Sigmoid colon (tissue), 7 donors: Measurements from ENCODE around the gene AP1AR. TPM values are rescaled to one million over a fixed set of nuclear protein-coding genes. Genes with fewer than 3 reads are reported as not detected.
"Not testable (repeated sequence)": the region's sequence is repeated elsewhere in the genome, so short reads cannot be mapped to it uniquely, and the experiment has no call there.

ENCODE experiments used
- DNase-seq: peaks from one replicate; pipeline ENCODE4 v3.0.0-alpha.2; 2019
- H3K27ac ChIP-seq, 4 donors: fragments of 200-600 bp; sonication (generic); one replicate each; pipeline ENCODE4 v1.5.1; 2016 to 2019; ENCODE audit warnings: mild to moderate bottlenecking in 1 of 4
- H3K27me3 ChIP-seq, 3 donors: fragments of 200-600 bp; sonication (generic); one replicate each; pipeline ENCODE4 v1.5.1; 2019; ENCODE audit warnings: mild to moderate bottlenecking in 1 of 3
- H3K36me3 ChIP-seq, 4 donors: fragments of 200-600 bp; sonication (generic); one replicate each; pipeline ENCODE4 v1.5.1; 2016 to 2019
- H3K4me1 ChIP-seq, 4 donors: fragments of 200-600 bp; sonication (generic); one replicate each; pipeline ENCODE4 v1.5.1; 2017 to 2019
- H3K4me3 ChIP-seq, 4 donors: fragments of 200-600 bp; sonication (generic); one replicate each; pipeline ENCODE4 v1.5.1; 2017 to 2019; ENCODE audit warnings: mild to moderate bottlenecking in 2 of 4, moderate library complexity in 1 of 4
- H3K9me3 ChIP-seq, 4 donors: fragments of 200-600 bp in 3 of 4; sonication (generic) in 3 of 4; one replicate each; pipeline versions ENCODE4 v1.5.1 to v1.6.1; 2013 to 2019
- EP300 ChIP-seq, 4 donors: sonication (generic); formaldehyde crosslinking; IDR thresholded peaks; one replicate each; pipeline ENCODE4 v1.6.1; 2017; ENCODE audit warnings: antibody characterized with exemption in 4 of 4
- POLR2A ChIP-seq, 2 donors: fragments of 450-650 bp; IDR thresholded peaks; one replicate each; pipeline ENCODE4 v1.6.1; 2016; ENCODE audit warnings: antibody characterized with exemption in 2 of 2, mild to moderate bottlenecking in 2 of 2, moderate library complexity in 2 of 2
- POLR2AphosphoS5 ChIP-seq, 4 donors: sonication (generic); formaldehyde crosslinking; IDR thresholded peaks; one replicate each; pipeline ENCODE4 v1.6.1; 2017; ENCODE audit warnings: antibody characterized with exemption in 4 of 4
- WGBS, 2 donors: extraction: QIAGEN DNeasy Blood & Tissue Kit; methylation state at CpG; one replicate each; pipeline ENCODE4 v1.1.7; 2013; 5-methylcytosine and 5-hydroxymethylcytosine counted together
- intact Hi-C: fragments of 100-400 bp; cut with DNase I; formaldehyde crosslinking; loops from one replicate; pipeline ENCODE4 v1.15.1; 2023
- polyA plus RNA-seq, 3 donors: library from polyadenylated mRNA; stranded (reverse); fragments of 200-250 nt; gene quantifications; one replicate each; pipeline ENCODE4 v1.2.3, GENCODE V29; 2013
- total RNA-seq, 4 donors: library from RNA; depleted of rRNA; stranded (reverse); fragments of >200 nt; gene quantifications; one replicate each; pipeline ENCODE4 v1.1.0, GENCODE V29; 2016
- TF ChIP-seq, protein P1 (sequence below), 4 experiments: fragments of 450-650 bp in 3 of 4; fragments of 200-600 bp in 1 of 4; IDR thresholded peaks; one replicate each; pipeline ENCODE4 v1.5.1; 2016 to 2019; ENCODE audit warnings: antibody characterized with exemption in 4 of 4, mild to moderate bottlenecking in 3 of 4, moderate library complexity in 2 of 4
- donor health status: healthy with polysubstance abuse.
- donor health status: Bipolar disorder and iron deficiency.
- donor health status: healthy.

AP1AR gene
- total and polyA plus RNA-seq, 7 donors: 6.9 to 36.3 (median 19.5) TPM

DNA sequence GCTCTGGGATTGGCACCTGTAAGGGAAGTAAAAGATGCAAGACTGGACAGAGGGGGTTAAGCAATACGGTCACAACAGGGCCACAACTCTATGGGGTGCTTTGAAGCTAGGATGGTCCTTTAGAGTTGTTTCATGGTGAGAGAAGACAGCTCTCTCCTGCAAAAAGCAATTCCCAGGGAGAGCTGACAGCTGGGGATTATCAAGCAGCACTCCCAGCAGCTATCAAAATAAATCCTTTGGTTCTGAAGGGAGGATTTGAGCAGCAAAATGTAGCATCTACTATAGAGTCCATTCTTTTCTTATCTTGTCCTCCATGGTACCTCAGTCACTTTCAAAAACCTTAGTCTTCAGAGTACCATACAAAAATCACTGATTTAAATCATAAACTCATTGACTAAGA is 35.1 kb upstream of the AP1AR start:
- no peak overlapping the region for H3K27ac ChIP-seq
- TF ChIP-seq POLR2A (IDR thresholded peaks at IDR 0.05) (no peak), EP300 (IDR thresholded peaks at IDR 0.05) (no peak), POLR2AphosphoS5 (IDR thresholded peaks at IDR 0.05) (no peak)
- TF ChIP-seq, protein P1, sequence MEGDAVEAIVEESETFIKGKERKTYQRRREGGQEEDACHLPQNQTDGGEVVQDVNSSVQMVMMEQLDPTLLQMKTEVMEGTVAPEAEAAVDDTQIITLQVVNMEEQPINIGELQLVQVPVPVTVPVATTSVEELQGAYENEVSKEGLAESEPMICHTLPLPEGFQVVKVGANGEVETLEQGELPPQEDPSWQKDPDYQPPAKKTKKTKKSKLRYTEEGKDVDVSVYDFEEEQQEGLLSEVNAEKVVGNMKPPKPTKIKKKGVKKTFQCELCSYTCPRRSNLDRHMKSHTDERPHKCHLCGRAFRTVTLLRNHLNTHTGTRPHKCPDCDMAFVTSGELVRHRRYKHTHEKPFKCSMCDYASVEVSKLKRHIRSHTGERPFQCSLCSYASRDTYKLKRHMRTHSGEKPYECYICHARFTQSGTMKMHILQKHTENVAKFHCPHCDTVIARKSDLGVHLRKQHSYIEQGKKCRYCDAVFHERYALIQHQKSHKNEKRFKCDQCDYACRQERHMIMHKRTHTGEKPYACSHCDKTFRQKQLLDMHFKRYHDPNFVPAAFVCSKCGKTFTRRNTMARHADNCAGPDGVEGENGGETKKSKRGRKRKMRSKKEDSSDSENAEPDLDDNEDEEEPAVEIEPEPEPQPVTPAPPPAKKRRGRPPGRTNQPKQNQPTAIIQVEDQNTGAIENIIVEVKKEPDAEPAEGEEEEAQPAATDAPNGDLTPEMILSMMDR (IDR thresholded peaks at IDR 0.05): no peak
- no peak overlapping the region for H3K4me3 ChIP-seq
- H3K36me3 ChIP-seq: no peaks in the 10 kb centered on the region
- H3K9me3 ChIP-seq: no peaks in the 10 kb centered on the region
- no peak for DNase-seq
- WGBS, 2 donors: 66 to 74% methylated on average over 1 of the region's 1 CpG
- no peaks in the 10 kb centered on the region for H3K4me1 ChIP-seq
- no peaks in the 10 kb centered on the region for H3K27me3 ChIP-seq
- intact Hi-C loops: no loop called here

DNA sequence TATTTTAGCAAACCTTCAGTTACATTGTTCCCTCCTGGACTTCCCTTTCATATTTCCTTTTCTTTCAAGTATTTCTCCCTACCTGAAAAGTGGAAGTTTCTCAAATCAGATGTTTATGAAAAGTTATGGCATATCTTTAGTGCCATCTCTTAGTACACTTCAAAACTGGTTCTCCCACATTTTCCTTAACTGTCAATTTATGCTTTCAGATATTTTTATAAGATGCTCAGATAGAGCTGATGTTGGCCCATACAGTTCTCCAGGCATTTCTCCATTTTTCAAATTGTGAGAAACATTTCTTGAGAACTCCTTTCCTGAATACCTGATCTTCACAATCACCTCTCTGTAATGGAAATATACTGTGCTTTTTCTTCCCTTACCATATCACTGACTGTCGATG is 32.5 kb upstream of the AP1AR start:
- TF ChIP-seq EP300 (IDR thresholded peaks at IDR 0.05): no peak
- TF ChIP-seq POLR2A (IDR thresholded peaks at IDR 0.05): no peak
- TF ChIP-seq POLR2AphosphoS5 (IDR thresholded peaks at IDR 0.05): no peak
- TF ChIP-seq, protein P1 (IDR thresholded peaks at IDR 0.05): no peak

DNA sequence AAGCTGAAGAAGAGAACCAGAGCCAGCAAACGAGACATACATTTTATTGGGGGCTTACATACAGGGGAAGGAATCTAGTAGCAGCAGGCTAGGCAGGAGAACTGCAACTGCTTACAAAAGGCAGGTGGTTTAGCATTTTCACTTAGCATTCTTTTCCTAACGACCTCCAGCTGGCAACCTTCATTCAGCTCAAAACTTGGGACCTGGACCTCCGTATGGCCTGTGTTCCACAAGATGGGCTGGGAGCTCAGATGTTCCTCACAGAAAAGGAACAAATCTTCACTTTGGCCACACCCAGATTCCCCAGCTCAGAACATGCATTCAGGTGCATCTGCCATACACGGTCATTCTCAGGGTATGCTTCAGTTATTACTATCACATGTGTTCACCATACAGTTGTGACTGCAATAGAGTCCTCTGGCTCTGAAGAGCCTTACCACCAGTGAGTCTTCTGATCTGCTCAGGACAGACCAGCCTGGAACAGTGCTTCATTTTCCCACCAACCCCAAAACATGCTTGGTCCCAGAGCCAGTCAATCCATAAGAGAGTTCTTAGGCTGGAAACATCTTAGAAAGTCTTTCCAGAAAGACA is 29.6 kb upstream of the AP1AR start:
- WGBS, 2 donors: 71 to 83% methylated on average over 4 of the region's 4 CpGs
- Histone ChIP-seq H3K36me3 (no peaks in the 10 kb centered on the region), H3K4me1 (no peaks in the 10 kb centered on the region), H3K4me3 (no peak overlapping the region), H3K9me3 (no peaks in the 10 kb centered on the region), H3K27me3 (no peaks in the 10 kb centered on the region), H3K27ac (no peak overlapping the region)
- DNase-seq: no peak
- intact Hi-C loops: no loop called here
- no peak for TF ChIP-seq POLR2AphosphoS5 (IDR thresholded peaks at IDR 0.05)
- TF ChIP-seq, protein P1 (IDR thresholded peaks at IDR 0.05): no peak
- no peak for TF ChIP-seq POLR2A (IDR thresholded peaks at IDR 0.05)
- no peak for TF ChIP-seq EP300 (IDR thresholded peaks at IDR 0.05)

More for the DNA sequence above, 32.5 kb upstream of the AP1AR start:
- WGBS, 2 donors: 48 to 72% methylated on average over 1 of the region's 1 CpG
- H3K36me3 ChIP-seq: no peaks in the 10 kb centered on the region
- H3K9me3 ChIP-seq: no peaks in the 10 kb centered on the region
- intact Hi-C loops: no loop called here
- no peak for DNase-seq
- no peak overlapping the region for H3K4me3 ChIP-seq
- H3K27ac ChIP-seq: no peak overlapping the region
- H3K27me3 ChIP-seq: no peaks in the 10 kb centered on the region
- H3K4me1 ChIP-seq: no peaks in the 10 kb centered on the region

DNA sequence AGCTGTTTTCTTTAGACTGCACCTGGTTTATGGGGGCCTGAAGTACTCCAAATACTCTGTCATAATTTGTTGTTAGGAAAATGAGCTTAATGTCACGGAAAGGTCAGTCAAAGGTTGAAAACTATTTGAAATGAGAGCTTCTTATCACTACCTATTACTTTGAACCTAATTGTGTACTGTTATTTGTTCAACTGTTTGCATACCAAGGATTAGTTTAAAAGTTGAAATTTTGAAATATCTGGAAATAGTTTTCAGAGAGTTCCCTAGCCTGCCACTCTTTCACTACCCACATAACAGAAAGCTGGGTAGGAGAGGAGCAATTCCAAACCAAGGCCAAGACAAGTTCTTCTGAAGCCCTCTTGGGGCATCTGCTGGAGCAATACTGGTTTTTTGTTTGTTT is 28.0 kb upstream of the AP1AR start:
- no peak for DNase-seq
- H3K27me3 ChIP-seq: no peaks in the 10 kb centered on the region
- TF ChIP-seq EP300 (IDR thresholded peaks at IDR 0.05): no peak
- TF ChIP-seq, protein P1 (IDR thresholded peaks at IDR 0.05): no peak
- TF ChIP-seq POLR2AphosphoS5 (IDR thresholded peaks at IDR 0.05): no peak
- TF ChIP-seq POLR2A (IDR thresholded peaks at IDR 0.05): no peak
- no peaks in the 10 kb centered on the region for H3K36me3 ChIP-seq
- H3K4me3 ChIP-seq: no peak overlapping the region
- no peaks in the 10 kb centered on the region for H3K4me1 ChIP-seq
- intact Hi-C loops: no loop called here
- 81 to 92% methylated on average over 1 of the region's 1 CpG for WGBS, 2 donors
- no peaks in the 10 kb centered on the region for H3K9me3 ChIP-seq
- no peak overlapping the region for H3K27ac ChIP-seq

DNA sequence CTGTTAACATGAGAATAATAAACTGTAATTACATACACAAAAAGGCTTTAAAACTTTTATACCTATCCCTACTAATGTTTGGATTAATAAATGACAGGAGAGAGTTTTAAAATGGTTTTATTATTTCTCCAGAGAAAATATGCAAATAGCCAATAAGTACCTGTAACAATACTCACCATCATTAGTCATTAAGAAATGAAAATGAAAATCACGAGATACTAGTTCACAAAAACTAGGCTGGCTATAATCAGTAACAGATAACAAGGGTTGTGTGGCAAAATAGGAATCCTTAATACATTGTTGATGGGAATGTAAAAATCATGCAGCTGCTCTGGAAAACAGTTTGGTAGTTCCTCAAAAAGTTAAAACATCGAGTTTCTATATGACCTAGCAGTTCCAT is 25.2 kb upstream of the AP1AR start:
- no peak for DNase-seq
- Histone ChIP-seq H3K27me3 (no peaks in the 10 kb centered on the region), H3K36me3 (no peaks in the 10 kb centered on the region), H3K4me1 (no peaks in the 10 kb centered on the region), H3K9me3 (no peaks in the 10 kb centered on the region), H3K4me3 (no peak overlapping the region), H3K27ac (no peak overlapping the region)
- intact Hi-C loops: no loop called here
- WGBS, 2 donors: 80 to 86% methylated on average over 2 of the region's 2 CpGs
- TF ChIP-seq EP300 (IDR thresholded peaks at IDR 0.05) (no peak), POLR2AphosphoS5 (IDR thresholded peaks at IDR 0.05) (no peak), POLR2A (IDR thresholded peaks at IDR 0.05) (no peak)
- TF ChIP-seq, protein P1 (IDR thresholded peaks at IDR 0.05): no peak

DNA sequence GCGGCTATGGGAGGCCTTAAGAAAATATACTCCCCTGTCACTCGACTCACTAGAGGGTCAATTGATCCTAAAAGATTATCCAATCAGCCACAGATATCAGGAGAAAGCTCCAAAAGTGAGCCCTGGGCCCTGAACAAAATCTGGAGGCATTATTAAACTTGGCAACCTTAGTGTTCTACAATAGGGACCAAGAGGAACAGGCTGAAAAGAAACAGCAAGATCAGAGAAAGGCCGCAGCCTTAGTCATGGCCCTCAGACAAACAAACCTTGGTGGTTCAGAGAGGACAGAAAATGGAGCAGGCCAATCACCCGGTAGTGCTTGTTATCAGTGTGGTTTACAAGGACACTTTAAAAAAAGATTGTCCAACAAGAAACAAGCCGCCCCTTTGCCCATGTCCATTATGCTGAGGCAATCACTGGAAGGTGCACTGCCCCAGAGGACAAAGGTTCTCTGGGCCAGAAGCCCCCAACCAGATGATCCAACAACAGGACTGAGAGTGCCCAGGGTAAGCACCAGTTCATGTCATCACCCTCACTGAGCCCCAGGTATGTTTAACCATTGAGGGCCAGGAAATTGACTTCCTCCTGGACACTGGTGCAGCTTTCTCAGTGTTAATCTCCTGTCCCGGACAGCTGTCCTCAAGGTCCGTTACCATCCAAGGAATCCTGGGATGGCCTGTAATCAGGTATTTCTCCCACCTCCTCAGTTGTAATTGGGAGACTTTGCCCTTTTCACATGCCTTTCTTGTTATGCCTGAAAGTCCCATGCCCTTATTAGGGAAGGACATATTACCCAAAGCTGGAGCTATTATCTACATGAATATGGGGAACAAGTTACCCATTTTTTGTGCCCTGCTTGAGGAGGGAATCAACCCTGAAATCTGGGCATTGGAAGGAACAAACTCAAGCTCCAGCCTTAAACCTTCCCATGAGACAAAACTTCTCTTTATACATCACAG is 23.2 kb upstream of the AP1AR start:
- H3K4me1 ChIP-seq, H3K27ac ChIP-seq, H3K27me3 ChIP-seq, H3K36me3 ChIP-seq, intact Hi-C loops, DNase-seq, H3K9me3 ChIP-seq, H3K4me3 ChIP-seq: not testable (repeated sequence)
- 85 to 91% methylated on average over 7 of the region's 7 CpGs for WGBS, 2 donors
